Cortex of kidney (tissue), 1 donor: ENCODE data around the gene FOXO6.

ENCODE experiments used
- DNase-seq: peaks from one replicate; lab custom pipeline; 2025; lab: John Stamatoyannopoulos, UW

The FOXO6 gene

DNA sequence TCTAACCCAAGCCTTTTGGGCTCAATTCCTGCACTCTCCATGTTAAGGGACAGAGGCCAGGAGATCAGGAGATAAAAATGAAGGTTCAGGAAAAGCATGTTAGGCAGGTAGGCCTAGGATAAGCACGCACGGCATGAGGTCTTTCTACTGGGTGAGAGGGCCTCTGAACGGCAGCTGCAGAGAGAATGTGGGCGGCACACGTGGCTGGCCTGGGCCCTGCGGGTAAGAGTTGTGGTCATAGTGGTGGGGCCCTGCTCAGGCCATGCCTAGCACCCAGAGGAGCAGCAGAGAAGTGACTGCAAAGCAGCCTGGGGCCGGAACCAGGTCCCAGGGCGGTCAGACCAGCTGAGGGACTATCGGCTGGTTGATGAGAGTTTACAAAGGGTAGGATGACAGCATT, 7.5 kb upstream of the FOXO6 start:
- DNase-seq: no peak

DNA sequence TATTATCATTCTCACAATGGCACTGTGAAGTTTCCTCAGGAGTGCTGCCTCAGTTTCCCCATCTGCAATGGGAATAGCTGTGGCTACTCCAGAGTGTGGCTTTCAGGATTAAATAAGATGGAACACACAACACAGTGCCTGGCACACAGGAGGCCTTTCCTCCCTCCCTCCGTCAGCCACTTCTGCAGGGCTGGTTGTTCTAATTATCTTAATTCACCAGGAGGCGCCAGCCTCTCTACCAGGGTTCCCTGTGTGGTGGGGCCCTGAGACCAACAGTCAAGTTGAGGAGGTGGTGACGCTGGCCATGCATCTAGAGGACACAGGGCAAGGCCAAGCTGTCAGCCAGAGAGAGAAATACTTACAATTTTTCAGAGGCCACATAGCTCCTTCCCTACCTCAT, 6.3 kb upstream of the FOXO6 start:
- no peak for DNase-seq

DNA sequence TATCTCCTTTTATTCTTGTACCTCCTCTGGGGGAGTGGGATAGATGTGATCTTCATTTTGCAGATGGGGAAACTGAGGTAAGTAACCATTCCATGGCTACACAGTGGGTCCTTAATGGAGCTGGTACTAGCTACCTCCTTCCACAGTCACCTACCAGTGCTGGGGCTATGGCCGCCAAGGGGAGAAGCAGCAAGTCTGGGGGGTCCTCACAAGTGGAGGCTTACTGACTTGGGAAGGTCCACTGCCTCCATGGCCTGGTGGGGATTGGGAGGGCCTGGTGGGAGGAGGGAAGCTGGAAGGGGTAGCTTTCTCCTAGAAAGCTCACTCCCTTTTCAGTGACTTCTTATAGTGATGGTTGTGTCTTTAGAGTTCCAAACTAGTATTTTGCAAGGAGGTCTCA, 5.9 kb upstream of the FOXO6 start:
- no peak for DNase-seq

DNA sequence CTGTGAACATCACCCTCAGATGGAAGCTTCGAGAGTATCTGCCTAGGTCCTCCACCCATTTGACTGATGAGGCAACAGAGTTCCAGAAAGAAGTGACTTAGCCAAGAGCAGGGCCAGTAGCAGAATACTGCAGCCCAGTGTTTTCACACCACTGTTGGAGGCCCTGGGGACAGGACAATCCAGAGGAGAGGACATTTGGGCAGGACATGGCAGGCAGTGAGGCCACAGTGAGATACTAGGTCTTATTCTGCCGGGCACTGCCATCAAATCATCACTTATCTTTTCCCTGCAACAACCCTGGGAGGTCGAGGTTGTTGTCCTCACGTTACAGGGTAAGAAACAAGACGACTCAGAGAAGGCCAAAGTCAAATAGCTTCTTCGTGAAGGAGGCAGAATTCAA, 5.5 kb upstream of the FOXO6 start:
- DNase-seq: no peak

DNA sequence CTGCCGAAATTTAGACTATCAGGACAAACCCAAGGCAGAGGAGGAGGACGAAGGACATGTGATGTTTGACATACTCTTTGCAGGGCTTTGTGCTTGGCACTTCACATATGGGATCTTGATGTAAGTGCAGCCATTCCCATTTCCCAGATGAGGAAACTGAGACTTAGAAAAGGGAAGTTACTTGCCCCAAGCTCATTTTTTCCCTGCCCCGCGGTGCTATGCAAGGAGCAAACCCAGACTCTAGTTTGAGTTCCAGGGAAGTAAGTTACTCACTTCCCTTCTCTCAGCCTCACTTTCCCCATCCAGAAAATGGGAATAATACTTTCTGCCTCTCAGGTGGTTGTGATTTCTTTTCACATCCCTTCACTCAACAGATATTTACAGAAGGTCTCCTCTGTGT, 4.5 kb upstream of the FOXO6 start:
- no peak for DNase-seq

DNA sequence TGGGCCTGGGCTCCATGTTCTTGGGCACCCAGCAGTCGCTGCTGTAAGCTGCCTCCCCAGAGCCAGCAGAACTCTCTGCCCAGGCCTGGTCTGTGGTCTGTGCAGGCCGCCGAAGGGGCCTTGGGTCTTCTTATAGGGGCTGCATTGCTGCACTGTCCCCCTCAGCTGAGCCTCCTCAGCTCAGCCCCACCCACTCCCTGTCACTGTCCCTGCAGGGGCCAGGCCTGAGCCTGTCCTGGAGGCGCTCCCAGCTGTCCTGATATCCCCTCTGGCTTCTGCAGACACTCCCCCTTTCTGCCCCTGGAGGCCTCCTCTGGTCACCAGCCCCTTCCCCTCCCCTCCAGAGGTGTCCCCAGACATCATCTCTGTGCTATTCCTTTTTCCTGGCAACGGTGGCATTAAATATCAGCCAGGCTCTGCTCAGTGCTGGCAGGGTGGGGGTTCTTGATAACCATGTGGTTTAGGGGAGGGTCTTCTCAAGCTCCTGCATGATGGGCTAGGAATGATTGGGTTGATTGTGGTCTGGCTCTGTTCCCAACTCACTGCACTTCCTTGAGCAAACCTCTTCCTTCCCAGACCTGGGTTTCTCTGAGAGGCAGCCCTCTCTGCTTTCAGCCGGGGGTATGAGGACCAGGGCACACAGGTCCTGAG, 3.7 kb upstream of the FOXO6 start:
- DNase-seq: no peak

DNA sequence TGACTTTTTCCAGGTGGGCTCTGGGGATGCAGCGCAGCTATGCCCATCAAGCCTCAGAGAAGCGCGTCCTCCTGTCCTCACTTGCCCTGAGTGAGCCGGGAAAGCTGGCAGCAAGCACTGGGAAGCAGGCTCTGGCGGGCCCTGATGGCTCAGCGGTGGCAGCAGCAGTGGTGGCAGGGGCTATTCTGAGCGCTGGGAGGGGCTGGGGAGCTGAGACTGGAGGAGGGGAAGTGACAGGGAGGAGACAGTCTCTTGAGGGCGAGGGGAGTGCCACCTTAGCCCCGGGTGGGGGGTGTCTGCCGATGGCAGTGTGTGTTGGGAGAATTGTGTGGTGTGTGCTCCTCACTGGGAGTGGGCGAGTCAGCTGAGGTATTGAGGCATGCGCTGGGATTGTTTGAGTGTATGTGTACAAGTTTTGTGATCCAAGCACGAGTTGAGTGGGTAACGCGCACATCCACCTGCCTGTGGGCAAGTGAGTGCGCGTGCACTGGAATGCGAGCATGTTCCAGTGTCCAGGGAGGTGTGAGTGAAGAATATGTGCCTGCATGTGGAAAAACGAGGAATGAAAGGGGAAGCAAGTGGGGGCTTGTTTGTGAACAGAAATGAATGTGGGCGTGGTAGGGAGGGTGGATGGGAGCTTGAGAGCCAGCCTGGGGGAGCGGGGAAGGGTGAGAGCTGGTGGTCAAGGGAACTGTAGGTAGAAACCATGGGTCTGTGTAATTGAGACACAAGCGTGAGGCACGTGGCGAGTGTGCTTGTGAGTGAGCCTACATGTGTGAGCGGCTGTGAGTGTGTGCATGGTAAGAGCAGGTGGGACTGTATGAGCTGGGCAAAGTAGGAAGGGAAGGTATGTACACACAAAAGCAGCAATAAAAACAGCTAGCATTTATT, 2.9 kb upstream of the FOXO6 start:
- no peak for DNase-seq

DNA sequence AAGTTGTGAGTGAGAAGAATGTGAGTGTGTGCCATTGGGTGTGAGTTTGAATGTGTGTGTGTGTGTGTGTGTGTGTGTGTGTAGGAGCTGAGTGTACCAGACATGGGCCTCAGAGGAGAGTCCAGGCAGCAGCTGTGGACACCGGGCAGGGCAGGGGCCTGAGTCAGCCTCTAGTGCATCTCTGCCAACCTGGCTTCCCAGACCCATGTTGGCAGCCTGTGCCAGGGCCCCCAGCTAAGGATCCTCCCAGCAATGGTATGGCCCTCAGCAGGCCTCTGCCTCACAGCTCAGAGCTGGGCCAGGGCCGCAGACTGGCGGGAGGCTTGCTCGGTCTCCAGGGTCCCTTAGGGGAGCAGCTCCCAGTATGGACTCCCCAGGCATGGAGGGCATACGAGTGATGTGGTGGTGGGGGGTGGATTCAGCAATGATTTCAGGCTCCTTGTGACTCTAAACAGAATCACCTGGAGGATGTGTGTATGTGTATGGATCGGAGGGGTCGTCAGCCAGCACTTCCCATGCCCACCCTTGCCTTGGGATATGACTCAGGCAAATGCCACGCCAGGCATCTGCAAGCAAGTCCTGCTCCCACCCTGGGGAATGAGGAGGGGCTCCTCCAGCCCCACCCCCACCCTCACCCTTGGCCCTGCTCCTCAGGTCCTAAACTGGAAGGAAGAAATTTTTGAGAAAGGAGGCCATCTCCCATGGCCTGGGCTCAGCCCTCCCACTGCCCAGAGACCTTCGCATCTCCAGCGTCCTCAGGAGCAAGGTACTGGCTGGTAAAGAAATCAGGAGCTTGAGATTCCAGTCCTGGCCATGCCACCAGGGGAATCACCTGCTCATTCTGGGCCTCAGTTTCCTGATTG, 1.8 kb upstream of the FOXO6 start:
- no peak for DNase-seq

DNA sequence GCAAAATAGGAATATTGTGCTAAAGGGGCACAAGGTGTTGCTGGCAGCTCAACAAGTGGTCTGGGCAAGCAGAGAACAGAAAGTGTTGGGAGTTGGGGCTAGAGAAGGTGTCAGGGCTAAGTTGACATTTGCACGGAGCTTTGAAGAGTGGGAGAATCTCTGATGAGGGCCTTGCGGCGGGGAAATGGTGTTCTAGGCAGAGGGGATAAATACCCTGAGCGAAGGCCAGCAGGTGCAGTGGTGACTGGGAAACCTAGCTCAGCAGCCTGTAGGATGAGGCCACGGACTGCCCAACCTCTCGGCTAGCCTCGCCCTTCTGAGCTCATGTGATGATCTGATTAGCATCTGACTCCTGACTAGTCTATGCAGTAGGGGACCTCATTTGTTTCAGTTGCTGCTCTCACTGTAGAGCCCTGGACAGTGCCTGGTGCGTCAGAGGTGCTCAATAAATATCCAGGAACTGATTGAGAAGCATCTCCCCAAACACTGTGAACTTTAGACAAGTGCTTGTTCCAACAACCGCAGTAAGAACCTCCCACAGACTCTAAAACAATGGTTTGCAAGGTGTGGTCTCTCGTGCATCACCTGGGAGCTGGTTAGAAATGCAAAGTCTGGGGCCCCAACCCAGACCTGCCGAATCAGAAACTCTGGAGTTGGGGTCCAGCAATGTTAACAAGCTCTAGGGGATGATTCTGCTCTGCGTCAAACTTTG, 1.0 kb upstream of the FOXO6 start:
- no peak for DNase-seq

DNA sequence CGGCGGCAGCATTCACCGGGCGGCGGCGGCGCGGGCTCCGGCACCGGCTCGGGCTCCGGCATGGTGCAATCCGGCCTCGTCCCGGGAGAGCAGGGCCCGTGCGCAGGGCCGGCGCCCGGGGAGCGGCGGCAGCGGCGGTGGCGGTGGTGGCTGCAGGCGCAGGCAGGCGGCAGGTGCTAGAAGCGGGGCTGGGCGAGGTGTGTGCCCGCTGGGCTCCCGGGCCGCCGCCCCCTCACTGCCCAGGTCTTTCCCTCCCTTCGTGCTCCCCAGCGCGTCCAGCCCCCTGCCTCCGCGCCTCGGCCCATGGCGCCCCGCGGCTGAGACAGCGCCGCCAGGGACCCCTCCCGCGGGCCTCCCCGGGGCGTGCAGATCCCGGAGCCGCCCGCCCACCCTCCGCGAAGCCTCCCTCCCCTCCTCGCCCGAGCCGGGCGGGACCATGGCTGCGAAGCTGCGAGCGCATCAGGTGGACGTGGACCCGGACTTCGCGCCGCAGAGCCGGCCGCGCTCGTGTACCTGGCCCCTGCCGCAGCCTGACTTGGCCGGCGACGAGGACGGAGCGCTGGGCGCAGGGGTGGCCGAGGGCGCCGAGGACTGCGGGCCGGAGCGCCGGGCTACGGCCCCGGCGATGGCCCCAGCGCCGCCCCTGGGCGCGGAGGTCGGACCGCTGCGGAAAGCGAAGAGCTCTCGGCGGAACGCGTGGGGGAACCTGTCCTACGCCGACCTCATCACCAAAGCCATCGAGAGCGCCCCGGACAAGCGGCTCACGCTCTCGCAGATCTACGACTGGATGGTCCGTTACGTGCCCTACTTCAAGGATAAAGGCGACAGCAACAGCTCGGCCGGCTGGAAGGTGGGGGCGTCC, 492 bp downstream of the FOXO6 start:
- no peak for DNase-seq

DNA sequence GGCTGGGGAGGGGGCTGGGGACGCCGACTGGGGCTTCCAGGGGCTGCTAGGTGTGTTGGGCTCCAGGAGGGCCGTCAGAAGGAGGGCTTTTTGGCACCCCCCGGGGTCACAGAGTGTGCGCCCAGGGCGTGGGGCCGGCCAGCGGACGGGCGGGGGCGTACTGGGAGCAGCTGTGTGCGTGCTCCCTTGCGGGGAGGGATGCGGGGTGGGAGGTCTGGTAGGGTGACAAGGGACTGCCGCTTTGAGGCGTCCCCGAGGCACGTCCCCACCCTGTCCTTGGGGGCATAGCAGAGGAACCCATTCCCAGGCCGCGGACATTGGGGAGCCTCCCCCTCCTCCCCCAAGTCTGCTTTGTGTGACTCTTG, 1.1 kb downstream of the FOXO6 start:
- DNase-seq: no peak

DNA sequence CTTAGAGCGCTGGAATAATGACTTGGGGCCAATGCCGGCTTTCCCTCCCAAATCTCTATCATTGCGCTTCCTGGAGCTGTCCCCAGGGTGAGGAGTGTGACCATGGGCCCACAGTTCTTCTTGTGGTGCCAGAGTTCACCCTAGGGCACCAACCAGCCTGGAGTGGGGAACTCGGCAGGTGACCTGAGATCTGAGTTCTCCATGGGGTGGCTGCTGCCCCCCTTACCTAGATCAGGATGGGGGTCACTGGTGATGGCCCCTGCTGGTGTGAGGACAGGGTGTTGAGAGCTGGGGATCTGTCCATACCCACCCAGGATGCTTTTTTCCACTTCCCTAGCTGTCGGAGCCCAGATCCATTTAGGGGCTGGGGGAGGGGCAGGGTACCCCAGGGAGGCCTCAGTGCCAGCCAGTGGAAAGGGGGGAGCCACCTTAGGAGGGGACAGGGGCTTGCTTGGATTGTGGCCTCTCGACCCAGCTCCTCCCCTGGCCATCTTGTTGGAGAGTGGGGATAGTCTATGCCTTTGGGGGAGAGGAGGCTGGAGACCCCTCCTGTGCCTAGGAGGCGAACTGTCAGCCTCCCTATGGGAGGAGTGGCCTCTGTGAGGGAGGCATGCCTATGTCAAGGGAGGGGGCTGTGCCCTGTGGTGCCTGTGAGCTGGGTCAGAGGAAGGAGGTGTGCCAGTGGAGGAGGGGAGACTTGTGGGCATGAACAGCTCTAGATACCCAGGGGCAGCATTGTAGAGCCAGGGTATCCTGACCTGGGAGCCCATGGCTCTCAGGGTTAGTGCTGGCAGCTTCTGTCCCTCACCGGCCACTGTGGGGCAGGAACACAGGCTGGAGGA, 1.7 kb downstream of the FOXO6 start:
- no peak for DNase-seq

DNA sequence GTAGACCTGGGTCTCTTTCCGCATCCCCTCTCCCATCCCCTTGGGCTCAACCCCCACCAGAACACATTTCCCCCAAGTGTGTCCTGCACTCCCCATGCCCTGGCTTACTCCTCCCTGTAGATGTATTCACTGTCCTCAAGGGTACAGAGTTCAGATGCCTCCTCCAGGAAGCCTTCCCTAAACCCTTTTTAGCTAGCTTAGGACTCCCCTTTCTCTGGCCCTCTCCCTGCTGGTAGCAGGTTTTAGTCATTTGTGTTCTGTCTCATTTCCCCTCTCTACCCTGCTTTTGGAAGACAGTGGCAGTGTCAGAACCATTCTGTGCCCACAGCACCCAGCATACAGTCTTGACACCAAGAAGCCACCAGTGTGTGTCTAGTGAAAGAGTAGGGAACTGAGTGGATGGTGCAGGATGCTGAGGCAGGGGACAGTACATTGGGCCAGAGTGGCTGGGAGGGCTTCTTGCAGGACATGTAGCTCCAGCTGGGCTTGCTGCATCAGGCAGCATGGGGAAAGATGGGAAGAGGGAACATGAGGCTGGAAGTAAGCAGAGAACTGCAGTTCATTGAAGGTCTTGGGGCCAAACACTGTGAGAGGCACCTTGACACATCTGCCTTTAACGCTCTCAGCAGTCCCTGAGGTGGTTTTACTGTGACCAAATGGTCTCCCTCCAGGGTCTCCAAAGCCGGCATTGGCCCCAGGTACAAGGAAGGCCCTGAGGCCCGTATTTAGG, 2.5 kb downstream of the FOXO6 start:
- DNase-seq: no peak

DNA sequence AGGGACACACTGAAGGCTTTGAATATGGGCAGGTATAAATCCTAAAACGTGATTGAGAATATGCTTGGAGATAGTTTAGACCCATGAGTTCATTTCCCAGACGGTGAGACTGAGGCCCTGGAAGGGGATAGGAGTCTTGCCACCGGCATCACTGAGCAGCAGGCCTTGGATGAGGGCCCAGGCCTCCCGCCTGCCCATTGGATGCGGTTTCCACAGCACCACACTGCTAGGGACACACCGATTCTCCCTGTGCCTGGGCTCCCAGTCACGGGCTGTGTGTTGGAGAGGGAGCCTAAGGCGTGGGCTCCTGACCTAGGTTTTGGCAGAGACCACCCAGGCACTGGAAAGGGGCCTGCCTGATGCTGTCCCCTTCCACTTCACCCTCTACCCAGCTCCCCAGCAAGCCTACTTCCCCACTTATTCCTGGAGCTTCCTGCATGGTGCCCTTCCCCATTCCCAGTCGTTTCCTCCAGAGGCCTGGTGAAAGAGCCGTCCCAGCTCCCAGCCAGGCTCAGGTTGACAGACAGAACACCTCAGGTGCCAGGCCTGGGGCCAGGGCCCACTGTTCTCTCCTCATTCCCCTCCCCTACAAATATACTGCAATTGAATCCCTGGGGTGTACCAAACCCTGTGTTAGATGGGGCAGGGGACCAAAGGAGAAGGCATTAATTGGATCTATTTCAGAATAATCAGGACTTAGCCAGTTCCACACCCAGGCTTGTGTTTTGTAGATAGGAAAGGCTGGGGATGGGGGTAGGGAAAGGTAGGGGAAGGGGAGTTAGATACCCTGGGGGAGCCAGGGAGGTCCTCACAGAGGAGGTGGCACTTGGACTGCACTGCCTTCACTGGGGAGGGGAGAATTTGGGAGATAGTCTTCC, 3.4 kb downstream of the FOXO6 start:
- no peak for DNase-seq

DNA sequence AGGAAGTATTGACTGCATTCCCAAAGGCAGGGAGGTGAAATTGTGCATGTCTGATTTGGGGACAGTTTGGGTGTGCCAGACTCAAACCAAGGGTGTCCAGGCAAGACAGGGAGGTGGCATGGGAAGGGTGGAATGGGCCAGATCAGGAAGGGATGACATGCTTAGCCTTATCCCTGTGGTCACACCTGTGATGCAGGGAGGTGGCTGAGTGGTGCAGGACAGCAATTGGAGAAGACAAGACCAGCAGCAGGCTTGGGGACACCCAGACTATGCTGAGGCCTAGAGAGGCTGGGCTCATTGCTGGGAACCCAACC, 4.0 kb downstream of the FOXO6 start:
- DNase-seq: no peak

DNA sequence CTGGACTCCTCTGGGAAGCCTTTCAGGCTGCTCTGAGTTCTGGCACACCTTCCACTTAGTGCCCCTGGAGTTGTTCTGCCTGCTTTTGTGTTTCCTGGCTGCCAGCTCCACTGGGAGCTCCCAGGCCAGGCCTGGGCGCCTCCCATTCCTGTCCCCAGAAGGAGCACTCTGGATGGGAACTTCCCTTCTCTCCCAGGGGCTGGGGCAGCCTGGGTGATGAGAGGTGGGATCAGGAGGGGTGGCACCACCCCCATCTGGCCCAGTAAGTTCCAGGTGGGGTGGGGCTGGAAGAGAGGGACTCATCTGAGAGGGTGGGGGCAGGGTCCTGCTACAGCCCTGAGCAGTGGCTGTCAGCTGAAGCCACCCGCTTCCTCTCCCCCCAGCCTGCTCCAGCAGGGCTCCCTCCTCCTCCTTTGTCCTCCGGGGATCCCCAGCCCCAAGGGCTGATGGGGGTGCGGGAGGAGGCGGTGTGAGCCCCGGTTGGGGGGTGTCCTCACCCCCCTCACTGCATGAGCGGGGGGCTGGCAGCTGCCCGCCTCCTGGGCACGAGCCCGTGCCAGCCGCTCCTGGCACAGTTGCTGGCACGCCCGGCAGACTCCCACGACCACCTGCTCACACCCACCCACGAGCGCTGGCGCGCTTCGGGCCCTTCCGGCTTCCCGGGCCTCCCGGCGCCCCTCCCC, 4.7 kb downstream of the FOXO6 start:
- DNase-seq: no peak

DNA sequence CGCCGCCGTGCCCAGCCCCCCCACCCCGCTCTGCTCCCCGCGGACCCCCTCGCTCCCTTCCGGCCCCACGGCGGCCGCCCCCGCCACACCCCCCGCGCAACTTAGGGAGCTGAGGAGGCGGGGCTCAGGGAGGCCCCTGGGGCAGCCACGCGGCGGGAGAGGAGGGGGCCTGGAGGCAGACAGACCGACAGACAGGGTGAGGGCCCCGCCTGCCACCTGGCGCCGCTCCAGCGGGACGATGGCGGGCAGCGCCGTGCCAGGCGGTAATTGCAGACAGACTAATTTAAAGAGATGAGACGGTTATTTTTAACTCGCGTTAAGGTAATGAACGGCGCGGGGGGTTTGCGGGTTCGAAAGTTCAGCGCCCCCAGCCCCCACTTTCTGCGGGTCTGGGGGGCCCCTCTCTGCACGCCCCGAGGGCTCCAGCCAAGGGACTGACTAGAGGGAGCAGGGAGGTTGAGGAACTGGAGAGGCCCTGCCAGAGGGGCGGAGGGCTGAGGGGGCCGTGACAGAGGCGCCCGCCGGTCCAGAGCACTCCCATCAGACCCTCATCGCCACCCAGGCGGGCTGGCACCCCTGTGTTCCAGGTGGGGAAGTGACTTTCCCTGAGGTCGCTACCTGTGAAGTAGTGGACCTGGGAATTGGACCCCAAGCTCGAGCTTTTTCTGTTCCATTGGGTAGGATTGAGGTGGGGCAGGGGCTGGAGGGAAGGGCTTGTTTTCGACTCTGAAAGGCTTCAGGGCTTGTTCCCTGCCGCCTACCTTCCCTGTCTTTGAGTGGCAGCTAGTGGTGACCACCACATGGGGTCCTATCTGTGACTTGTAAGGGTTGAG, 5.4 kb downstream of the FOXO6 start:
- no peak for DNase-seq
